Measurements from ENCODE around the gene LDLRAD4. TPM values are rescaled to one million over a fixed set of nuclear protein-coding genes. Genes with fewer than 3 reads are reported as not detected.

Gene LDLRAD4
- total RNA-seq, 1 experiment from 2014 or later, result not detected

DNA sequence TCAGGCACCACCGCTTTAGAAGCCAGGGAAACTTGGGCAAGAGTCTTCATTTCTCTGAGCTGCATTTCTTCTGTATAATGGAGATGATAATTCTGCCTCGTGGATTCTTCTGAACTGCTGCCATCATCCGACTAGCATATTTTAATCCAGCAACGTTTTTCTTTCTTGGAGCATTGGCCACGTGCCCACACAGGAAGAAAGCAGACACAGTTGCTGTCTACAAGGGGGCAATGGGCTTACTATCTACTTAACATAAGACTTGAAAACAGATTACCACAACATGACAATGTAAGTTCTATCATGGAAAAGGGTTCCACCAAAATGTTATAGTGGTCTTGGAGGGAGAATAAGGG is 331.3 kb downstream of the LDLRAD4 start:
- Histone ChIP-seq H3F3A (ENCODE audit: low read length, unreplicated experiment) (no peaks in the 10 kb centered on the region), H3K4me1 (ENCODE audit: insufficient read depth, low read length) (no peaks in the 10 kb centered on the region), H3K36me3 (ENCODE audit: low read depth, low read length) (no peaks in the 10 kb centered on the region), H4K20me1 (ENCODE audit: low read length) (no peaks in the 10 kb centered on the region), H3K4me3 (ENCODE audit: low read length) (no peak overlapping the region), H3K27ac (ENCODE audit: low read length) (no peak overlapping the region), H3K27me3 (ENCODE audit: low read length) (peaks cover 92% of the 10 kb centered on the region), H3K9me2 (replicated peaks; ENCODE audit: low read length) (no peaks in the 10 kb centered on the region), H3K4me2 (ENCODE audit: low read length) (no peak overlapping the region), H3K9me3 (ENCODE audit: low read length) (no peaks in the 10 kb centered on the region), H2AFZ (ENCODE audit: low read length) (no peak overlapping the region), H3K79me2 (ENCODE audit: low read length) (no peaks in the 10 kb centered on the region), H3K9ac (ENCODE audit: low read length) (no peak overlapping the region)
- ATAC-seq (no peak), DNase-seq (no peak)
- no TSS peak for BruUV-seq (replicated peaks)
- intact Hi-C loops (cut with micrococcal nuclease), result loop anchor here (10.0 kb wide), 1 partner anchor 535 kb away; no protein-coding TSS in a partner anchor
- CTCF ChIA-PET, result interaction anchor here (0.5 to 0.6 kb wide), 2 partner anchors 31 to 251 kb away, joined by 3 read pairs; no protein-coding TSS in a partner anchor
- POLR2A ChIA-PET (ENCODE audit: unreplicated experiment), result no interaction called here
- TF ChIP-seq, protein P1, sequence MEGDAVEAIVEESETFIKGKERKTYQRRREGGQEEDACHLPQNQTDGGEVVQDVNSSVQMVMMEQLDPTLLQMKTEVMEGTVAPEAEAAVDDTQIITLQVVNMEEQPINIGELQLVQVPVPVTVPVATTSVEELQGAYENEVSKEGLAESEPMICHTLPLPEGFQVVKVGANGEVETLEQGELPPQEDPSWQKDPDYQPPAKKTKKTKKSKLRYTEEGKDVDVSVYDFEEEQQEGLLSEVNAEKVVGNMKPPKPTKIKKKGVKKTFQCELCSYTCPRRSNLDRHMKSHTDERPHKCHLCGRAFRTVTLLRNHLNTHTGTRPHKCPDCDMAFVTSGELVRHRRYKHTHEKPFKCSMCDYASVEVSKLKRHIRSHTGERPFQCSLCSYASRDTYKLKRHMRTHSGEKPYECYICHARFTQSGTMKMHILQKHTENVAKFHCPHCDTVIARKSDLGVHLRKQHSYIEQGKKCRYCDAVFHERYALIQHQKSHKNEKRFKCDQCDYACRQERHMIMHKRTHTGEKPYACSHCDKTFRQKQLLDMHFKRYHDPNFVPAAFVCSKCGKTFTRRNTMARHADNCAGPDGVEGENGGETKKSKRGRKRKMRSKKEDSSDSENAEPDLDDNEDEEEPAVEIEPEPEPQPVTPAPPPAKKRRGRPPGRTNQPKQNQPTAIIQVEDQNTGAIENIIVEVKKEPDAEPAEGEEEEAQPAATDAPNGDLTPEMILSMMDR (conservative IDR thresholded peaks at IDR 0.05; ENCODE audit: low read depth, low read length), result no peak
- TF ChIP-seq EZH2 (IDR thresholded peaks at IDR 0.05; ENCODE audit: low read length, unreplicated experiment), result no peak
- TF ChIP-seq EZH2phosphoT487 (IDR thresholded peaks at IDR 0.05; ENCODE audit: borderline replicate concordance, low read length), result no peak

DNA sequence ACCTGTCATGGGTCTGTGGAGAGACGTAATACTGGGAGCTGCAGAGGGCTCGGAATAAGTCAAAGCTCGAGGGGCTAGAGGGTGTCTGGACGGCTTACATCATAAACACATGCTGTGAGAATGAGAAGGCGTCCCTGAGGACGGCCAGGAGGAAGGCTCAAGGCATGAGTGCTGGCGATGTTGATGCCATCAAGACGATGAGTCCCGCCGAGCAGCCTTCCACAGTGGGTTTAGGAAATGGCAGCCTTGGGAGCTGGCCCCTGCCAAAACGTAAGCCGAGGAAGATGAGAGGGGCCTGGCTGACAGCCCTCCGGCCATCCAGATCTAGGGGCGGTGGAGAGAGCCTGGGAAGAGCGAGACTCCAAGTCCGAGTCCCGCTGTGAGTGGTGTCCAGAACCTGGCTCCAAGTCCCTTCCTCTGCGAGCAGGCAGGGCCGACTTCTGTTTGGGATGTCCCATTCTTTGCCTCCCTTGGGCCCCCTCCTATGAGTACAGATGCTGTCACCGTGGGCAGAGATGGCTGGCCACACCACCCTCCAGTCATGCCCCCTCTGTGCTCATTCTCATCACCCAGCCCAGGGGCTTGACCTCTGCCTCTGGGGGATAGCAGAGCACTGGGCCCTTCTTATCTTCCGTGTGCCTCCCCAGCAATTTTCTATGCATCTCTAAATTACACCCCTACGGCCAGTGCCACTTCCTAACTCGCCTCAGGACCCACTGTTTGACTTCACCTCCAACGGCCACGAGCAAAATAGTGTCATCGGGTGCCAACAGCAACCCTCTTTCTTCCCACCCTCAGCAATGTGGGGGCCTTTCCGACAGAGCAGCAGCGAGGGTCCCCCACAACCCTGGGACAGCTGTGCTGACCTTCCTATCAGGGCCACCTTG is 332.1 kb downstream of the LDLRAD4 start:
- Histone ChIP-seq H3K9me3 (ENCODE audit: low read length) (no peaks in the 10 kb centered on the region), H3K4me3 (ENCODE audit: low read length) (no peak overlapping the region), H3K27ac (ENCODE audit: low read length) (no peak overlapping the region), H3K4me1 (ENCODE audit: insufficient read depth, low read length) (no peaks in the 10 kb centered on the region), H3K79me2 (ENCODE audit: low read length) (no peaks in the 10 kb centered on the region), H3K36me3 (ENCODE audit: low read depth, low read length) (no peaks in the 10 kb centered on the region), H2AFZ (ENCODE audit: low read length) (no peak overlapping the region), H3K27me3 (ENCODE audit: low read length) (peaks cover 91% of the 10 kb centered on the region), H3K9ac (ENCODE audit: low read length) (no peak overlapping the region), H3K9me2 (replicated peaks; ENCODE audit: low read length) (no peaks in the 10 kb centered on the region), H4K20me1 (ENCODE audit: low read length) (no peaks in the 10 kb centered on the region), H3F3A (ENCODE audit: low read length, unreplicated experiment) (no peaks in the 10 kb centered on the region), H3K4me2 (ENCODE audit: low read length) (no peak overlapping the region)
- BruUV-seq (replicated peaks), result no TSS peak
- intact Hi-C loops (cut with micrococcal nuclease), result loop anchor here (10.0 kb wide), 1 partner anchor 534 kb away; no protein-coding TSS in a partner anchor
- POLR2A ChIA-PET (ENCODE audit: unreplicated experiment), result no interaction called here
- CTCF ChIA-PET, result no interaction called here
- TF ChIP-seq, protein P1 (conservative IDR thresholded peaks at IDR 0.05; ENCODE audit: low read depth, low read length), result no peak
- TF ChIP-seq EZH2 (IDR thresholded peaks at IDR 0.05; ENCODE audit: low read length, unreplicated experiment) (no peak), EZH2phosphoT487 (IDR thresholded peaks at IDR 0.05; ENCODE audit: borderline replicate concordance, low read length) (no peak)
- no peak for DNase-seq
- ATAC-seq, result no peak

DNA sequence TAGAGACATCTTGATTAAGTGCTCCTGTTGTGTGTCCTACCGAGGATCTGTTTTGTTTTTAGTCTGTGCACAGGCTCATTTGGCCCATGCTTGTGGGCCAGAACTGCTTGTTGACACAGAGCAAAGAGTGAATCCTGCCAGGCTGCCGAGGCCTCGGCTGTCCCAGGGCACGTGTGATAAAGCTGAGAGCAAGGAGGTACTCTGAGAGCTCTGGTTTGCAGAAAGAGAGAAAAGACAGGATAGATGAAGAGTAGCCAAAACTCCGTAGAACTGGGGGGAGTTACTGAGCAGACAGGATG is 332.7 kb downstream of the LDLRAD4 start:
- H3K36me3 ChIP-seq (ENCODE audit: low read depth, low read length), result no peaks in the 10 kb centered on the region
- ChIA-PET CTCF (no interaction called here), POLR2A (ENCODE audit: unreplicated experiment) (no interaction called here)
- H3K4me1 ChIP-seq (ENCODE audit: insufficient read depth, low read length), result no peaks in the 10 kb centered on the region
- ATAC-seq (no peak), DNase-seq (no peak)
- peaks cover 90% of the 10 kb centered on the region for H3K27me3 ChIP-seq (ENCODE audit: low read length)
- no peaks in the 10 kb centered on the region for H3K9me2 ChIP-seq (replicated peaks; ENCODE audit: low read length)
- no peak overlapping the region for H3K4me3 ChIP-seq (ENCODE audit: low read length)
- no peaks in the 10 kb centered on the region for H4K20me1 ChIP-seq (ENCODE audit: low read length)
- no peak overlapping the region for H2AFZ ChIP-seq (ENCODE audit: low read length)
- no peak overlapping the region for H3K27ac ChIP-seq (ENCODE audit: low read length)
- intact Hi-C loops (cut with micrococcal nuclease), result loop anchor here (10.0 kb wide), 1 partner anchor 534 kb away; no protein-coding TSS in a partner anchor
- H3K9ac ChIP-seq (ENCODE audit: low read length), result no peak overlapping the region
- H3K4me2 ChIP-seq (ENCODE audit: low read length), result no peak overlapping the region
- H3K79me2 ChIP-seq (ENCODE audit: low read length), result no peaks in the 10 kb centered on the region
- no peaks in the 10 kb centered on the region for H3K9me3 ChIP-seq (ENCODE audit: low read length)
- TF ChIP-seq, protein P1 (conservative IDR thresholded peaks at IDR 0.05; ENCODE audit: low read depth, low read length), result no peak
- TF ChIP-seq EZH2phosphoT487 (IDR thresholded peaks at IDR 0.05; ENCODE audit: borderline replicate concordance, low read length), result no peak
- TF ChIP-seq EZH2 (IDR thresholded peaks at IDR 0.05; ENCODE audit: low read length, unreplicated experiment), result no peak
- H3F3A ChIP-seq (ENCODE audit: low read length, unreplicated experiment), result no peaks in the 10 kb centered on the region
- no TSS peak for BruUV-seq (replicated peaks)
